Measurements from ENCODE around the gene SAFB2.

Gene SAFB2

DNA sequence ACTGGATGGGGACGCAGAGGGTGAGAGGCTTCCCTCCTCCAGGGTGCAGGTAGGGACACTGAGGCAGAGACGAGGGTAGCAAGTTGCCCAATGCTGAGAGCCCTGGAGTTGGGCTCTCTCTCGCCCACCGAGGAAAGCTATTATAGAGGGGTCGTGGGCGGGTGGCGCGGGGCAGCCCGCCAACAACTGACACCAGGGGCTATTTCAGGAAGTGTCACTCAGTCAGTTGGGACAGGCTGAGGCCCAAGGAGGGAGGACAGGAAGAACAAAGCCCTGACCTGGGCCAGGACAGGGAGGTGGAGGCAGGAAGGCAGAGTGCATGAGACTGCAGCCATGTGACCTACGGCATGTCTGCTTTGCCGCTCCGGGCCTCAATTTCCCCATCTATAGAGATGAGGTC, 84.7 kb downstream of the SAFB2 start:
- no peak for DNase-seq

Data from NCI-H1092 (cell line).